Frontal cortex (tissue), 4 donors: ENCODE measurements around the gene FHOD3. TPM values are rescaled to one million over a fixed set of nuclear protein-coding genes. Genes with fewer than 3 reads are reported as not detected.

ENCODE experiments used
- DNase-seq, 2 donors: peaks; one replicate each; pipeline ENCODE4 v3.0.0; 2012; ENCODE audit warnings: low spot score in 2 of 2
- FAIRE-seq: peaks from 2 replicates; lab custom pipeline; 2012; peaks lifted over from hg19 to GRCh38; lab: Jason Lieb, UNC
- total RNA-seq: library from RNA; depleted of rRNA; stranded (reverse); fragments of >200 nt; gene quantifications from one replicate; pipeline ENCODE4 v1.2.3, GENCODE V29; 2014
- donor health status: control.
- donor health status: control.
- donor health status: control.

FHOD3 gene
- total RNA-seq, 1 donor from 2014 or later = 46.9 TPM

- DNase-seq (no peak), FAIRE-seq (no peak)
Measured at GRCh38 chr18:36661999-36662398, 364.5 kb downstream of the FHOD3 start.

GRCh38 chr18:36663312-36663711 lies 365.8 kb downstream of the FHOD3 start:
- DNase-seq (no peak), FAIRE-seq (no peak)

GRCh38 chr18:36665952-36666351 lies 368.4 kb downstream of the FHOD3 start:
- DNase-seq (no peak), FAIRE-seq (no peak)

GRCh38 chr18:36667811-36668210 lies 370.3 kb downstream of the FHOD3 start:
- DNase-seq (no peak), FAIRE-seq (no peak)

GRCh38 chr18:36668349-36668748 lies 370.8 kb downstream of the FHOD3 start:
- DNase-seq = no peak
- no peak for FAIRE-seq

- DNase-seq = no peak
- FAIRE-seq = no peak
Measured at GRCh38 chr18:36672437-36673344, 375.2 kb downstream of the FHOD3 start.

- no peak for FAIRE-seq
- no peak for DNase-seq
Measured at GRCh38 chr18:36673452-36673851, 375.9 kb downstream of the FHOD3 start.

GRCh38 chr18:36675076-36675475 lies 377.6 kb downstream of the FHOD3 start:
- FAIRE-seq (no peak), DNase-seq (no peak)

- FAIRE-seq (no peak), DNase-seq (no peak)
Measured at GRCh38 chr18:36675542-36675941, 378.0 kb downstream of the FHOD3 start.

- no peak for DNase-seq
- no peak for FAIRE-seq
Measured at GRCh38 chr18:36676629-36677028, 379.1 kb downstream of the FHOD3 start.

- FAIRE-seq = no peak
- DNase-seq = no peak
Measured at GRCh38 chr18:36680042-36680441, 382.5 kb downstream of the FHOD3 start.

- FAIRE-seq = no peak
- no peak for DNase-seq
Measured at GRCh38 chr18:36685580-36685979, 388.1 kb downstream of the FHOD3 start.

- DNase-seq (peak; percentile 11 to 48), FAIRE-seq (no peak)
Measured at GRCh38 chr18:36688020-36688965, 390.8 kb downstream of the FHOD3 start.

GRCh38 chr18:36692371-36692770 lies 394.9 kb downstream of the FHOD3 start:
- DNase-seq (no peak), FAIRE-seq (no peak)

GRCh38 chr18:36692921-36693332 lies 395.4 kb downstream of the FHOD3 start:
- FAIRE-seq (no peak), DNase-seq (no peak)

GRCh38 chr18:36693931-36694620 lies 396.6 kb downstream of the FHOD3 start:
- no peak for FAIRE-seq
- DNase-seq = no peak

GRCh38 chr18:36695806-36696205 lies 398.3 kb downstream of the FHOD3 start:
- DNase-seq = no peak
- no peak for FAIRE-seq

- no peak for DNase-seq
- FAIRE-seq = no peak
Measured at GRCh38 chr18:36697905-36698304, 400.4 kb downstream of the FHOD3 start.

GRCh38 chr18:36700955-36701354 lies 403.4 kb downstream of the FHOD3 start:
- no peak for FAIRE-seq

GRCh38 chr18:36702401-36703013 lies 405.0 kb downstream of the FHOD3 start:
- FAIRE-seq = no peak

More at GRCh38 chr18:36700955-36701354, 403.4 kb downstream of the FHOD3 start:
- no peak for DNase-seq

More at GRCh38 chr18:36702401-36703013, 405.0 kb downstream of the FHOD3 start:
- no peak for DNase-seq
